ENCODE measurements around the gene AFAP1L1. TPM values are rescaled to one million over a fixed set of nuclear protein-coding genes. Genes with fewer than 3 reads are reported as not detected.
A peak's percentile ranks its signal among the peaks of the same experiment; 100 is the strongest.

The AFAP1L1 gene
- total and polyA plus RNA-seq, 3 donors from 2014 or later: 10.4 to 12.6 (median 11.9) TPM

- Histone ChIP-seq H3K9me3 (no peaks in the 10 kb centered on the region), H3K27me3 (no peaks in the 10 kb centered on the region), H3K36me3 (ENCODE audit: low read depth, missing control alignments) (no peaks in the 10 kb centered on the region), H3K4me1 (peaks cover 6% of the 10 kb centered on the region), H3K27ac (no peak overlapping the region), H3K4me3 (no peak overlapping the region)
- 59 to 61% methylated on average over 6 to 12 of the region's 14 CpGs for WGBS, 2 donors
- peak; percentile 57 for DNase-seq
- intact Hi-C loops (cut with DNase I; ENCODE audit: low total_unique reads): no loop called here
- TF ChIP-seq, protein P1, sequence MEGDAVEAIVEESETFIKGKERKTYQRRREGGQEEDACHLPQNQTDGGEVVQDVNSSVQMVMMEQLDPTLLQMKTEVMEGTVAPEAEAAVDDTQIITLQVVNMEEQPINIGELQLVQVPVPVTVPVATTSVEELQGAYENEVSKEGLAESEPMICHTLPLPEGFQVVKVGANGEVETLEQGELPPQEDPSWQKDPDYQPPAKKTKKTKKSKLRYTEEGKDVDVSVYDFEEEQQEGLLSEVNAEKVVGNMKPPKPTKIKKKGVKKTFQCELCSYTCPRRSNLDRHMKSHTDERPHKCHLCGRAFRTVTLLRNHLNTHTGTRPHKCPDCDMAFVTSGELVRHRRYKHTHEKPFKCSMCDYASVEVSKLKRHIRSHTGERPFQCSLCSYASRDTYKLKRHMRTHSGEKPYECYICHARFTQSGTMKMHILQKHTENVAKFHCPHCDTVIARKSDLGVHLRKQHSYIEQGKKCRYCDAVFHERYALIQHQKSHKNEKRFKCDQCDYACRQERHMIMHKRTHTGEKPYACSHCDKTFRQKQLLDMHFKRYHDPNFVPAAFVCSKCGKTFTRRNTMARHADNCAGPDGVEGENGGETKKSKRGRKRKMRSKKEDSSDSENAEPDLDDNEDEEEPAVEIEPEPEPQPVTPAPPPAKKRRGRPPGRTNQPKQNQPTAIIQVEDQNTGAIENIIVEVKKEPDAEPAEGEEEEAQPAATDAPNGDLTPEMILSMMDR (IDR thresholded peaks at IDR 0.05): no peak
- TF ChIP-seq POLR2A (IDR thresholded peaks at IDR 0.05): no peak
These were observed 27.9 kb downstream of the AFAP1L1 start for GRCh38 chr5:149299451-149300054.

DNA sequence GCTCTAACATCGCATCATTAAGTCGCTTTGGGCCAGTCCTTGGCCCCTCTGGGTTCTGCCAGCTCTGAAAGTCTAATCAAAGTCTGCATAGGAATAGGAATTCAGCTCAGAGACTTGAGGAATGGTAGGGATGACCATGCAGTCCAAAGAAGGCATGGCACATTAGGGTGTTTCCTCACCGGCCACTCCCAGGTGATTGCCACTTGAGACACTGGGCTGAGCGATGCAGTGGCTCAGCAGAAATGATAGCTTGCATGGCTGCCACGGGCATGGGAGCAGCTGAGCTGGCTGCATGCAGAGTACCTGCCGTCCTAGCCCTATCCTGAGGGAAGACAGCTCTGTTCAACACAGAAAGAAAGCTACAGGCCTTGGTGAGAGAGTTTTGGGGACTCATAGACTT, 28.8 kb downstream of the AFAP1L1 start:
- no peaks in the 10 kb centered on the region for H3K9me3 ChIP-seq
- intact Hi-C loops (cut with DNase I; ENCODE audit: low total_unique reads): no loop called here
- WGBS, 2 donors: 88 to 91% methylated on average over 4 to 6 of the region's 6 CpGs
- no peaks in the 10 kb centered on the region for H3K27me3 ChIP-seq
- H3K4me3 ChIP-seq: no peak overlapping the region
- H3K27ac ChIP-seq: no peak overlapping the region
- DNase-seq: no peak
- TF ChIP-seq, protein P1 (IDR thresholded peaks at IDR 0.05): no peak
- no peak for TF ChIP-seq POLR2A (IDR thresholded peaks at IDR 0.05)
- H3K4me1 ChIP-seq: peaks cover 6% of the 10 kb centered on the region
- no peaks in the 10 kb centered on the region for H3K36me3 ChIP-seq (ENCODE audit: low read depth, missing control alignments)

GRCh38 chr5:149301049-149301743, 29.5 kb downstream of the AFAP1L1 start:
- Histone ChIP-seq H3K27ac (no peak overlapping the region), H3K4me3 (no peak overlapping the region), H3K9me3 (no peaks in the 10 kb centered on the region), H3K27me3 (no peaks in the 10 kb centered on the region), H3K4me1 (peaks cover 6% of the 10 kb centered on the region), H3K36me3 (ENCODE audit: low read depth, missing control alignments) (no peaks in the 10 kb centered on the region)
- DNase-seq: no peak
- intact Hi-C loops (cut with DNase I; ENCODE audit: low total_unique reads): no loop called here
- WGBS, 2 donors: 93 to 96% methylated on average over 13 of the region's 13 CpGs
- TF ChIP-seq, protein P1 (IDR thresholded peaks at IDR 0.05): no peak
- TF ChIP-seq POLR2A (IDR thresholded peaks at IDR 0.05): no peak

DNA sequence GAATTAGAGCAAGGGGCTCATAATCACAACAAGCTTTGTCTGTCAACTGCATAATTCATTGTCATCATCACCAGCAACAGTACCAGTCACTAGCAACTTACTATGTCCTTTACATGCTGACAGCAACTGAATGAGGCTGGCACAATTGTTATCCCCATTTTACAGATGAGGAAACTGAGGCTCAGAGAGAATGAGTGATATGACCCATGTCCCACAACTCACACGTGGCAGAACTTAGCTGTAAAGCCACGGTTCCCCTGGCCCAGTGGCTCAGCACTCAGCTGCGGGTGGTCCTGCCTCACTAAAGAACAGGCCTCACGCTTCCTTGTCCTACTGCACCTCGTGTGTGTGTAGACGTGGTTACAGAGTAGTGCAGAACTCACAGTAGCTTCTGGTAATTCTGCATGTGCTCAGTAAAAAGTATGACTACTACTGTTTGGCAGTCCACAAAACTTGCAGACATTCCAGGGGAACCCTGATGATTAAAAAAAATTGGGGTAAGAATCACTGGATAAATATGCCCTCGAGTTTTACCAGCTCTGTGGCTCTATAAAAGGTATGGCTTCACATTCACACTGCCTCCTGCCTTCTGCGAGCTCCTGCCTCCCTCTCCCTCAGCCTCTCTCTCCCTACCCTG, 30.2 kb downstream of the AFAP1L1 start:
- no peak overlapping the region for H3K4me3 ChIP-seq
- no peaks in the 10 kb centered on the region for H3K36me3 ChIP-seq (ENCODE audit: low read depth, missing control alignments)
- no peaks in the 10 kb centered on the region for H3K9me3 ChIP-seq
- H3K4me1 ChIP-seq: peaks cover 6% of the 10 kb centered on the region
- 83 to 85% methylated on average over 8 of the region's 8 CpGs for WGBS, 2 donors
- no peak for DNase-seq
- intact Hi-C loops (cut with DNase I; ENCODE audit: low total_unique reads): no loop called here
- no peak for TF ChIP-seq POLR2A (IDR thresholded peaks at IDR 0.05)
- TF ChIP-seq, protein P1 (IDR thresholded peaks at IDR 0.05): no peak
- H3K27me3 ChIP-seq: no peaks in the 10 kb centered on the region
- H3K27ac ChIP-seq: no peak overlapping the region
